Endothelial cell of umbilical vein (primary cell): ENCODE results near the gene PVR.

Experiments used
- EZH2 ChIP-seq: IDR thresholded peaks from 2 replicates; pipeline ENCODE4 v1.6.1; 2012; ENCODE audit warnings: borderline replicate concordance, low read depth, mild to moderate bottlenecking, moderate library complexity, low read length, inconsistent platforms; ENCODE audit not compliant: severe bottlenecking
- POLR2A ChIP-seq: IDR thresholded peaks from 2 replicates; pipeline ENCODE4 v1.6.1; 2012; ENCODE audit warnings: low read depth, mild to moderate bottlenecking, control low read depth, low read length
- TF ChIP-seq, protein P1 (sequence below), 2 donors: IDR thresholded peaks; 1 replicate in 1 of 2; 2 replicates in 1 of 2; pipeline ENCODE4 v1.5.1; 2011; ENCODE audit warnings: low read length in 2 of 2, mild to moderate bottlenecking in 2 of 2, moderate library complexity in 2 of 2, control low read depth in 1 of 2, inconsistent platforms in 1 of 2, low read depth in 1 of 2; ENCODE audit not compliant: insufficient read depth in 1 of 2; ENCODE audit errors: extremely low read depth in 1 of 2

DNA sequence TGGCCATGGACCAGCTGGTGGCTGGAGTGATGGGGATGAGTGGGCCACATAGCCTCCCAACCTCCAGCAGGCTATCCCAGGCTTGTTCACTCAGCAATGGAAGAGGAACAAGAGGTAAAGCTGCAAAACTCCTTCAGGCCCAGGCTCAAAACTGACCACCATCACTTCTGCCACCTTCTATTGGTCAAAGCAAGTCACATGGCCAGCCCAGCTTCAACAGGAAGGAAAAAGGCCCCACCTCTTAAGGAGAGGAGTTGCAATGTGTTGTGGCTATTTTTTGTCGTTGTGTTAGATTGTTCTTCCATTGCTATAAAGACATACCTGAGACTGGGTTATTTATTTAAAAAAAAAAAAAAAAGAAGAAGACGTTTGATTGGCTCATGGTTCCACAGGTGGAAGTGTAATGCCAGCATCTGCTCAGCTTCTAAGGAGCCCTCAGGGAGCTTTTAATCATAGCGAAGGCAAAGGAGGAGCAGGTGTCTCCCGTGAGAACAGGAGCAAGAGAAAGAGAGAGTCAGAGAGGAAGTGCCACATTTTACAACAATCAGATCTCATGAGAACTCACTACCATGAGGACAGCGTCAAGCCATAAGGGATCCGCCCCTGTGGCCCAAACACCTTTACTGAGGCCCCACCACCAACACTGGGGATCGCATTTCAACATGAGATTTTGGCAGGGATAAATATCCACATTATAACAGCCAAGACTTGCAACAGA, 24.9 kb upstream of the PVR start:
- TF ChIP-seq, protein P1, sequence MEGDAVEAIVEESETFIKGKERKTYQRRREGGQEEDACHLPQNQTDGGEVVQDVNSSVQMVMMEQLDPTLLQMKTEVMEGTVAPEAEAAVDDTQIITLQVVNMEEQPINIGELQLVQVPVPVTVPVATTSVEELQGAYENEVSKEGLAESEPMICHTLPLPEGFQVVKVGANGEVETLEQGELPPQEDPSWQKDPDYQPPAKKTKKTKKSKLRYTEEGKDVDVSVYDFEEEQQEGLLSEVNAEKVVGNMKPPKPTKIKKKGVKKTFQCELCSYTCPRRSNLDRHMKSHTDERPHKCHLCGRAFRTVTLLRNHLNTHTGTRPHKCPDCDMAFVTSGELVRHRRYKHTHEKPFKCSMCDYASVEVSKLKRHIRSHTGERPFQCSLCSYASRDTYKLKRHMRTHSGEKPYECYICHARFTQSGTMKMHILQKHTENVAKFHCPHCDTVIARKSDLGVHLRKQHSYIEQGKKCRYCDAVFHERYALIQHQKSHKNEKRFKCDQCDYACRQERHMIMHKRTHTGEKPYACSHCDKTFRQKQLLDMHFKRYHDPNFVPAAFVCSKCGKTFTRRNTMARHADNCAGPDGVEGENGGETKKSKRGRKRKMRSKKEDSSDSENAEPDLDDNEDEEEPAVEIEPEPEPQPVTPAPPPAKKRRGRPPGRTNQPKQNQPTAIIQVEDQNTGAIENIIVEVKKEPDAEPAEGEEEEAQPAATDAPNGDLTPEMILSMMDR (IDR thresholded peaks at IDR 0.05; ENCODE audit: extremely low read depth in 1 of 2, insufficient read depth in 1 of 2, low read depth in 1 of 2, low read length in 2 of 2) = no peak
- TF ChIP-seq POLR2A (no peak), EZH2 (no peak)
